IgD-negative memory B cell (primary cell): Measurements from ENCODE around the gene ATXN1L. TPM values are rescaled to one million over a fixed set of nuclear protein-coding genes. Genes with fewer than 3 reads are reported as not detected.
"Not testable (repeated sequence)": the region's sequence is repeated elsewhere in the genome, so short reads cannot be mapped to it uniquely, and the experiment has no call there.

Source experiments
- H3K27ac Mint-ChIP-seq, 3 donors: one replicate each; pipeline ENCODE4 v1.8.0; 2020 to 2022; ENCODE audit warnings: mild to moderate bottlenecking in 3 of 3, mixed read lengths in 3 of 3, moderate library complexity in 1 of 3
- H3K27me3 Mint-ChIP-seq: one replicate; pipeline ENCODE4 v1.8.0; 2021; ENCODE audit warnings: mixed read lengths
- H3K36me3 Mint-ChIP-seq: one replicate; pipeline ENCODE4 v1.8.0; 2020; ENCODE audit warnings: mild to moderate bottlenecking, mixed read lengths
- H3K4me1 Mint-ChIP-seq, 3 donors: one replicate each; pipeline ENCODE4 v1.8.0; 2020 to 2022; ENCODE audit warnings: mixed read lengths in 3 of 3, mild to moderate bottlenecking in 1 of 3
- H3K4me3 Mint-ChIP-seq, 4 donors: one replicate each; pipeline ENCODE4 v1.8.0; 2020 to 2022; ENCODE audit warnings: mild to moderate bottlenecking in 4 of 4, mixed read lengths in 4 of 4, moderate library complexity in 3 of 4
- H3K9me3 Mint-ChIP-seq, 3 donors: one replicate each; pipeline ENCODE4 v1.8.0; 2020 to 2021; ENCODE audit warnings: mixed read lengths in 3 of 3, mild to moderate bottlenecking in 1 of 3
- polyA plus RNA-seq: library from polyadenylated mRNA; unstranded; fragments of 300-500 nt; fragmentation: Illumina TruSeq; gene quantifications from one replicate; pipeline ENCODE4 v1.2.3, GENCODE V29; 2021

The ATXN1L gene
- polyA plus RNA-seq, 1 donor from 2014 or later, result 5.4 TPM

- Mint-ChIP-seq H3K27me3 (no peaks in the 10 kb centered on the region), H3K4me1 (peaks cover 13 to 21% (median 14%) of the 10 kb centered on the region in 3 donors), H3K4me3 (peak overlapping the region; percentile 97 to 99 (median 98)), H3K9me3 (no peaks in the 10 kb centered on the region), H3K36me3 (peaks cover 3% of the 10 kb centered on the region), H3K27ac (peak overlapping the region; percentile 94 to 98 (median 98))
Measured at GRCh38 chr16:71894229-71894920, 48.6 kb downstream of the ATXN1L start.

- Mint-ChIP-seq H3K27ac (peak within 1 kb of the TSS; percentile 94 to 98 (median 98)), H3K4me3 (peak within 1 kb of the TSS; percentile 97 to 99 (median 98)), H3K36me3 (peaks cover 3% of the 10 kb centered on the region), H3K9me3 (no peaks in the 10 kb centered on the region), H3K27me3 (no peaks in the 10 kb centered on the region), H3K4me1 (peaks cover 14 to 22% (median 16%) of the 10 kb centered on the region in 3 donors)
Measured at GRCh38 chr16:71894921-71895678, 49.3 kb downstream of the ATXN1L start, which contains the start of gene IST1. Gene IST1 (plus strand): TSS chr16:71895531. CDS start chr16:71915641, 20,110 bp downstream.

GRCh38 chr16:71895679-71896365 lies 50.0 kb downstream of the ATXN1L start:
- Mint-ChIP-seq H3K36me3 (peaks cover 3% of the 10 kb centered on the region), H3K27ac (peak overlapping the region; percentile 94 to 98 (median 98)), H3K27me3 (no peaks in the 10 kb centered on the region), H3K9me3 (no peaks in the 10 kb centered on the region), H3K4me3 (peak overlapping the region; percentile 97 to 99 (median 98)), H3K4me1 (peaks cover 18 to 28% (median 19%) of the 10 kb centered on the region in 3 donors)

- peak overlapping the region; percentile 75 to 99 (median 98) for H3K4me3 Mint-ChIP-seq
- peak overlapping the region; percentile 78 to 98 (median 94) for H3K27ac Mint-ChIP-seq
- no peaks in the 10 kb centered on the region for H3K9me3 Mint-ChIP-seq
- peaks cover 3% of the 10 kb centered on the region for H3K36me3 Mint-ChIP-seq
- no peaks in the 10 kb centered on the region for H3K27me3 Mint-ChIP-seq
- peaks cover 22 to 34% (median 27%) of the 10 kb centered on the region in 3 donors for H3K4me1 Mint-ChIP-seq
Measured at GRCh38 chr16:71896764-71897368, 51.1 kb downstream of the ATXN1L start.

- Mint-ChIP-seq H3K9me3 (no peaks in the 10 kb centered on the region), H3K36me3 (peaks cover 3% of the 10 kb centered on the region), H3K4me1 (peaks cover 33 to 46% (median 41%) of the 10 kb centered on the region in 3 donors), H3K27ac (peak overlapping the region; percentile 11 to 62 (median 31)), H3K27me3 (no peaks in the 10 kb centered on the region), H3K4me3 (peak overlapping the region in 2 of 4 donors; percentile 81 to 93)
Measured at GRCh38 chr16:71899171-71899570, 53.4 kb downstream of the ATXN1L start.

GRCh38 chr16:71902656-71903365 lies 57.0 kb downstream of the ATXN1L start:
- H3K4me3 Mint-ChIP-seq, result peak overlapping the region in 3 of 4 donors; percentile 23 to 86 (median 38)
- H3K4me1 Mint-ChIP-seq, result peaks cover 36 to 46% (median 39%) of the 10 kb centered on the region in 3 donors
- H3K27ac Mint-ChIP-seq, result peak overlapping the region; percentile 45 to 76 (median 74)
- H3K27me3 Mint-ChIP-seq, result no peaks in the 10 kb centered on the region
- peaks cover 11% of the 10 kb centered on the region for H3K36me3 Mint-ChIP-seq
- H3K9me3 Mint-ChIP-seq, result no peaks in the 10 kb centered on the region

- H3K36me3 Mint-ChIP-seq, result peaks cover 10% of the 10 kb centered on the region
- peaks cover 38 to 47% (median 43%) of the 10 kb centered on the region in 3 donors for H3K4me1 Mint-ChIP-seq
Measured at GRCh38 chr16:71903608-71904007, 57.8 kb downstream of the ATXN1L start.

GRCh38 chr16:71904239-71904638 lies 58.5 kb downstream of the ATXN1L start:
- H3K4me3 Mint-ChIP-seq, result peak overlapping the region in 2 of 4 donors; percentile 14 to 82
- H3K36me3 Mint-ChIP-seq, result peaks cover 10% of the 10 kb centered on the region
- no peaks in the 10 kb centered on the region for H3K27me3 Mint-ChIP-seq
- peaks cover 39 to 46% (median 44%) of the 10 kb centered on the region in 3 donors for H3K4me1 Mint-ChIP-seq
- no peaks in the 10 kb centered on the region for H3K9me3 Mint-ChIP-seq
- H3K27ac Mint-ChIP-seq, result peak overlapping the region in 2 of 3 donors; percentile 39 to 44

More at GRCh38 chr16:71903608-71904007, 57.8 kb downstream of the ATXN1L start:
- Mint-ChIP-seq H3K4me3 (peak overlapping the region in 2 of 4 donors; percentile 3 to 77), H3K9me3 (no peaks in the 10 kb centered on the region), H3K27me3 (no peaks in the 10 kb centered on the region), H3K27ac (peak overlapping the region; percentile 44 to 74 (median 63))

GRCh38 chr16:71905765-71906164 lies 60.0 kb downstream of the ATXN1L start:
- Mint-ChIP-seq H3K4me1 (peaks cover 37 to 45% (median 40%) of the 10 kb centered on the region in 3 donors), H3K4me3 (peak overlapping the region in 2 of 4 donors; percentile 47 to 83), H3K27ac (peak overlapping the region; percentile 46 to 62 (median 53))
- not testable (repeated sequence) for H3K9me3 Mint-ChIP-seq, H3K36me3 Mint-ChIP-seq, H3K27me3 Mint-ChIP-seq

Other genes with a start within 250 kb of the ATXN1L start
- not detected for gene MARVELD3, start 219.8 kb upstream of the ATXN1L start, polyA plus RNA-seq
- 4.7 TPM for gene PHLPP2, start 121.3 kb upstream of the ATXN1L start, polyA plus RNA-seq
- gene AP1G1, start 37.1 kb upstream of the ATXN1L start, polyA plus RNA-seq, result 13.7 TPM
- gene ZNF821, start 38.2 kb downstream of the ATXN1L start, polyA plus RNA-seq, result 34.3 TPM
- 161 TPM for gene IST1, start 49.6 kb downstream of the ATXN1L start, polyA plus RNA-seq
- gene PKD1L3, start 154.4 kb downstream of the ATXN1L start, polyA plus RNA-seq, result not detected
- 16.4 TPM for gene DHODH, start 162.8 kb downstream of the ATXN1L start, polyA plus RNA-seq
- gene HP, start 208.5 kb downstream of the ATXN1L start, polyA plus RNA-seq, result not detected
- gene HPR, start 217.2 kb downstream of the ATXN1L start, polyA plus RNA-seq, result not detected
- gene TXNL4B, start 247.6 kb downstream of the ATXN1L start, polyA plus RNA-seq, result 15.3 TPM
- gene DHX38, start 247.9 kb downstream of the ATXN1L start, polyA plus RNA-seq, result 29.9 TPM